ENCODE results near the gene HACL1. TPM values are rescaled to one million over a fixed set of nuclear protein-coding genes. Genes with fewer than 3 reads are reported as not detected.

HACL1 gene
- total and polyA plus RNA-seq, 2 donors (not counting 3 experiments of a cell fraction or from before 2014, with no cell fraction given): 16.5 to 27.4 TPM

- DNase-seq (ENCODE audit: low read depth, low spot score): no peak
- no peak overlapping the region for H3K4me3 ChIP-seq (replicated peaks in 1 of 3; ENCODE audit: insufficient read depth in 1 of 3, low read depth in 1 of 3, low read length in 3 of 3)
- dilution Hi-C loops (cut with MboI; ENCODE audit: extremely low pct_ligation_motif_present, low sequenced_read_pairs): loop anchor here (25.0 kb wide), 1 partner anchor 428 kb away; no protein-coding TSS in a partner anchor
- peak overlapping the region; percentile 21 for H3K4me2 ChIP-seq (ENCODE audit: insufficient read depth, low read length)
- no peaks in the 10 kb centered on the region for H3K9me3 ChIP-seq (replicated peaks; ENCODE audit: control insufficient read depth, insufficient read depth, low read length)
- no peaks in the 10 kb centered on the region for H3K9me1 ChIP-seq (replicated peaks; ENCODE audit: control insufficient read depth, extremely low read depth, insufficient read depth, low read length)
- TF ChIP-seq FOS (IDR thresholded peaks at IDR 0.05; ENCODE audit: borderline replicate concordance, insufficient read depth, low read length) (no peak), GATA2 (IDR thresholded peaks at IDR 0.05; ENCODE audit: insufficient read depth, insufficient read length, low read depth, low read length) (no peak), EZH2 (IDR thresholded peaks at IDR 0.05; ENCODE audit: borderline replicate concordance, low read depth, low read length, severe bottlenecking) (no peak), MAX (IDR thresholded peaks at IDR 0.05; ENCODE audit: insufficient read depth, insufficient read length) (no peak), CTCF (IDR thresholded peaks at IDR 0.05; ENCODE audit: extremely low read depth in 1 of 2, insufficient read depth in 1 of 2, low read depth in 1 of 2, low read length in 2 of 2) (no peak), POLR2AphosphoS5 (IDR thresholded peaks at IDR 0.05; ENCODE audit: insufficient read depth, low read depth, low read length) (no peak), MYC (IDR thresholded peaks at IDR 0.05; ENCODE audit: low read depth, low read length) (no peak), POLR2A (IDR thresholded peaks at IDR 0.05; ENCODE audit: low read depth, low read length) (no peak), JUN (IDR thresholded peaks at IDR 0.05; ENCODE audit: borderline replicate concordance, insufficient read depth, insufficient read length, low read depth) (no peak)
- no peaks in the 10 kb centered on the region for H3K36me3 ChIP-seq (ENCODE audit: control insufficient read depth in 2 of 2, extremely low read depth in 1 of 2, insufficient read depth in 2 of 2, low read length in 2 of 2)
- CTCF ChIA-PET: interaction anchor here (0.6 to 4.7 kb wide), 4 partner anchors 12 to 178 kb away, joined by 3 to 44 read pairs (median 4); partner anchors contain the start of gene ANKRD28
- POLR2A ChIA-PET: interaction anchor here (3.8 kb wide), 1 partner anchor 13 kb away, joined by 21 read pairs; no protein-coding TSS in a partner anchor
- peaks cover 84% of the 10 kb centered on the region for H3K4me1 ChIP-seq (ENCODE audit: control insufficient read depth, extremely low read depth, insufficient read depth, low read length)
- intact Hi-C loops (cut with micrococcal nuclease): loop anchor here (5.0 to 10.0 kb wide), 2 partner anchors 340 to 848 kb away; no protein-coding TSS in a partner anchor
- BruUV-seq (replicated peaks): no TSS peak
- H3K9ac ChIP-seq (replicated peaks; ENCODE audit: extremely low read depth, insufficient read depth, low read length): peak overlapping the region; percentile 77
- peak overlapping the region; percentile 93 for H3K27ac ChIP-seq (ENCODE audit: insufficient read depth, low read depth, low read length)
- H3K27me3 ChIP-seq (ENCODE audit: control insufficient read depth in 2 of 2, insufficient read depth in 2 of 2, low read length in 2 of 2): no peaks in the 10 kb centered on the region
- H2AFZ ChIP-seq (ENCODE audit: low read depth, low read length): peak overlapping the region; percentile 2
- H3K79me2 ChIP-seq (ENCODE audit: control insufficient read depth, insufficient read depth, low read length): no peaks in the 10 kb centered on the region
- no peak for FAIRE-seq
- H4K20me1 ChIP-seq (replicated peaks; ENCODE audit: control insufficient read depth, extremely low read depth, insufficient read depth, low read length): no peaks in the 10 kb centered on the region
Observed at GRCh38 chr3:15634671-15635070, 33.3 kb upstream of the HACL1 start.
